Fibroblast of peridontal ligament (primary cell): ENCODE results near the gene EPO.
"Not testable (repeated sequence)": the region's sequence is repeated elsewhere in the genome, so short reads cannot be mapped to it uniquely, and the experiment has no call there.

Source experiments
- DNase-seq: peaks from one replicate; pipeline ENCODE4 v3.0.0-alpha.2; 2010; ENCODE audit errors: extremely low read depth

Gene EPO

GRCh38 chr7:100736671-100737070, 16.4 kb downstream of the EPO start:
- no peak for DNase-seq

GRCh38 chr7:100739934-100740333, 19.7 kb downstream of the EPO start:
- no peak for DNase-seq

- no peak for DNase-seq
Measured at GRCh38 chr7:100744605-100745004, 24.3 kb downstream of the EPO start.

GRCh38 chr7:100745184-100745583, 24.9 kb downstream of the EPO start:
- DNase-seq, result peak; percentile 86

GRCh38 chr7:100752994-100753393, 32.7 kb downstream of the EPO start:
- no peak for DNase-seq

GRCh38 chr7:100753750-100754149, 33.5 kb downstream of the EPO start:
- peak; percentile 80 for DNase-seq

DNA sequence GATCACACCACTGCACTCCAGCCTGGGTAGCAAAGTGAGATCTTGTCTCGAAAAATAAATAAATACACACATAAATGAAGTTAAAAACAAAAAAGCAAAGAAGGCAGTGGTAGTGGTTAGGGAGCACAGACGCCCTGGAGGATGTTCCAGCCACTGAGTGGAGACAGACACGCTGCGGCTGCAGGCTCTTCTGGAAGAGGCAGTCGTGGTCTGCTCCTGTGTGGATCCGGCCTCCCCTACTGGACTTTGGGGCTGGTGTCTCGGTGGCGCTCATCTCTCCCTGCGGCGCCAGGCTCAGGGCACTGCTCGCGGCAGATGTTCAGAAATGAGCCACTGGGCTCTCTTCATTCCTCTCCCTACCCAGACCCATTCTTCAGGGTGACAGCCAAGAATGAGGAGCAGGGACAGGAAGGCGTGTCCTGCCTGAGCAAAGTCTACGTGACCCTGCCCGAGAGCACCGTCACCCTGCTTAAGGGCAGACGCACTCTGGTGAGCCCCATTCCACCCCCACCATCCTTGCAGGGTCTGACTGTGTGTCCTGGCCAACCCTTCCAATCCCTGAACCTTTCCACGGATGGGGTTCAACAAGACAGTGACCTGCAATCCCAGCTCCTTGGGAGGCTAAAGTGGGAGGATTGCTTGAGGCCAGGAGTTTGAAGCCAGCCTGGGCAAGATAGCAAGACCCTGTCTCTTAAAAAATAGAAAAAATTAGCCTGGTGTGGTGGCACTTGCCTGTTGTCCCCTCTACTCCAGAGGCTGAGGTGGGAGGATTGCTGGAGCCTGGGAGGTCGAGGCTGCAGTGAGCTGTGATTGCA, 39.3 kb downstream of the EPO start:
- no peak for DNase-seq

- not testable (repeated sequence) for DNase-seq
Measured at GRCh38 chr7:100762841-100763240, 42.6 kb downstream of the EPO start.

GRCh38 chr7:100763556-100764140, 43.4 kb downstream of the EPO start:
- DNase-seq, result no peak

DNA sequence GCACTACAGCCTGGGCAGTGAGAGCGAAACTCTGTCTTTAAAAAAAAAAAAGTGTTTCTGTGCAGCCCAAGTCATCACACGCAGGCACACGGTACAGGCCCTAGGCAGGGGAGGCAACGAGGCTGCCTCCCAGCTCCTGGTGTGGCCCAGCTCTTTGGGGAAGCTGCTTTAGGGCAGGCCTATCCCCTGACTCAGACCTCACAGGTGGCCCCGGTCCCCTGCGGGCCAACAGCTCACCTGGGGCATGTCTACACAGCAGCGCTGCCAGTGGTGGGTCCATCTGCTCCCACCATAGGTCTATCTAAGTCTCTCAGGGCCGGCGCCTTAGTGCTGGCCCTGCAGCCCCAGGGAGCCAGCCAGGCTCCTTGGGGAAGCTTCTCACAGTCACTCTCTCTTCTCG, 44.6 kb downstream of the EPO start:
- DNase-seq, result no peak

DNA sequence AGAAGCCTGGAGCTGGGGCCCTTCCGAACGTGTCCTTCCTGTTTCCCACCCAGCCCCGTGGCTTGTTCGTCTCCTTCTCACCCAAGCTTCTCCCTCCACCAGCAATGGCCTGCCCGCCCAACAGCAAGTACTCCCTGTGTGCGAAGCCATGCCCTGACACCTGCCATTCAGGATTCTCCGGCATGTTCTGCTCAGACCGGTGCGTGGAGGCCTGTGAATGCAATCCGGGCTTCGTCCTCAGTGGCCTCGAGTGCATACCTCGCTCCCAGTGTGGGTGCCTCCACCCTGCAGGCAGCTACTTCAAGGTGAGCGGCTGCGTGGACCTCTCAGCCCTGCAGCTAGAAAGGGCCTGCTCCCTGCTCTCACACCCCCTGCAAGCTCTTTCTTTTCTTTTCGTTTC, 45.0 kb downstream of the EPO start:
- DNase-seq, result no peak

DNA sequence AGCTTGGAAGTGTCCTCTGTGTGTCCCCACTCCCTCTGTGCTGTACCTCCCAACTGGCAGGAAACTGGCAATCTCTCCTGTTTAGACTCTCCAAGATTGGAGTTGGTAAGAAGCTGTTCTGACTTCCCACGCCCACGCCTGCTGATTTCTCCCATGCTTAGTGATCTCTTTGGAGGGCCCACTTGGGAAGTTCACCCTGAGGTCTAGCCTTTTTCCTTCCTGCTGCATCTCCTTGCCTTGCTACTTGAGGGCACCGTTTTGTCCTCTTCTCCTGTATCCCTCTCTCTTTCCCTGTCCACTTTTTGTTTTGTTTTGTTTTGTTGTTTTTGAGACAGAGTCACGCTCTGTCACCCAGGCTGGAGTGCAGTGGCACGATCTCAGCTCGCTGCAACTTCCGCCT, 48.5 kb downstream of the EPO start:
- no peak for DNase-seq
